Activated naive CD4-positive, alpha-beta T cell treated with anti-CD3 and anti-CD28 coated beads for 36 hours (primary cell): ENCODE measurements around the gene ANKRD50. TPM values are rescaled to one million over a fixed set of nuclear protein-coding genes. Genes with fewer than 3 reads are reported as not detected.
A peak's percentile ranks its signal among the peaks of the same experiment; 100 is the strongest.

Experiments used
- CTCF ChIA-PET: fragments of 350-600 bp; sonication (Branson Sonifier 250); formaldehyde crosslinking; loops from one replicate; lab custom pipeline; 2021; ENCODE audit warnings: antibody characterized with exemption; lab: Charles Lee
- DNase-seq: peaks from one replicate; pipeline ENCODE4 v3.0.0-alpha.2; 2020
- H3K27ac Mint-ChIP-seq: one replicate; pipeline ENCODE4 v1.8.0; 2021; ENCODE audit warnings: mild to moderate bottlenecking, mixed read lengths
- H3K27me3 Mint-ChIP-seq: one replicate; pipeline ENCODE4 v1.8.0; 2021; ENCODE audit warnings: low read depth, mixed read lengths
- H3K36me3 Mint-ChIP-seq: one replicate; pipeline ENCODE4 v1.8.0; 2021; ENCODE audit warnings: low read depth, mixed read lengths
- H3K4me1 Mint-ChIP-seq: one replicate; pipeline ENCODE4 v1.8.0; 2021; ENCODE audit warnings: low read depth, mixed read lengths
- H3K4me3 Mint-ChIP-seq: one replicate; pipeline ENCODE4 v1.8.0; 2021; ENCODE audit warnings: mild to moderate bottlenecking, moderate library complexity, mixed read lengths
- H3K9me3 Mint-ChIP-seq: one replicate; pipeline ENCODE4 v1.8.0; 2021; ENCODE audit warnings: mixed read lengths
- intact Hi-C: fragments of 100-400 bp; cut with micrococcal nuclease; formaldehyde crosslinking; loops from one replicate; pipeline ENCODE4 v1.15.1; 2023
- total RNA-seq, 2 experiments: library from RNA; stranded (reverse); gene quantifications; one replicate each; pipeline ENCODE4 v1.2.3, GENCODE V29; 2021

Gene ANKRD50, protein sequence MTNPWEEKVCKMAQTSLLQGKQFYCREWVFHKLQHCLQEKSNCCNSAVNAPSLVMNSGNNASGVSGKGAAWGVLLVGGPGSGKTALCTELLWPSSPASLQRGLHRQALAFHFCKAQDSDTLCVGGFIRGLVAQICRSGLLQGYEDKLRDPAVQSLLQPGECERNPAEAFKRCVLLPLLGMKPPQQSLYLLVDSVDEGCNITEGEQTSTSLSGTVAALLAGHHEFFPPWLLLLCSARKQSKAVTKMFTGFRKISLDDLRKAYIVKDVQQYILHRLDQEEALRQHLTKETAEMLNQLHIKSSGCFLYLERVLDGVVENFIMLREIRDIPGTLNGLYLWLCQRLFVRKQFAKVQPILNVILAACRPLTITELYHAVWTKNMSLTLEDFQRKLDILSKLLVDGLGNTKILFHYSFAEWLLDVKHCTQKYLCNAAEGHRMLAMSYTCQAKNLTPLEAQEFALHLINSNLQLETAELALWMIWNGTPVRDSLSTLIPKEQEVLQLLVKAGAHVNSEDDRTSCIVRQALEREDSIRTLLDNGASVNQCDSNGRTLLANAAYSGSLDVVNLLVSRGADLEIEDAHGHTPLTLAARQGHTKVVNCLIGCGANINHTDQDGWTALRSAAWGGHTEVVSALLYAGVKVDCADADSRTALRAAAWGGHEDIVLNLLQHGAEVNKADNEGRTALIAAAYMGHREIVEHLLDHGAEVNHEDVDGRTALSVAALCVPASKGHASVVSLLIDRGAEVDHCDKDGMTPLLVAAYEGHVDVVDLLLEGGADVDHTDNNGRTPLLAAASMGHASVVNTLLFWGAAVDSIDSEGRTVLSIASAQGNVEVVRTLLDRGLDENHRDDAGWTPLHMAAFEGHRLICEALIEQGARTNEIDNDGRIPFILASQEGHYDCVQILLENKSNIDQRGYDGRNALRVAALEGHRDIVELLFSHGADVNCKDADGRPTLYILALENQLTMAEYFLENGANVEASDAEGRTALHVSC (N-terminal part only)
- under 1 TPM; 0.57 to 0.74 TPM for total RNA-seq

DNA sequence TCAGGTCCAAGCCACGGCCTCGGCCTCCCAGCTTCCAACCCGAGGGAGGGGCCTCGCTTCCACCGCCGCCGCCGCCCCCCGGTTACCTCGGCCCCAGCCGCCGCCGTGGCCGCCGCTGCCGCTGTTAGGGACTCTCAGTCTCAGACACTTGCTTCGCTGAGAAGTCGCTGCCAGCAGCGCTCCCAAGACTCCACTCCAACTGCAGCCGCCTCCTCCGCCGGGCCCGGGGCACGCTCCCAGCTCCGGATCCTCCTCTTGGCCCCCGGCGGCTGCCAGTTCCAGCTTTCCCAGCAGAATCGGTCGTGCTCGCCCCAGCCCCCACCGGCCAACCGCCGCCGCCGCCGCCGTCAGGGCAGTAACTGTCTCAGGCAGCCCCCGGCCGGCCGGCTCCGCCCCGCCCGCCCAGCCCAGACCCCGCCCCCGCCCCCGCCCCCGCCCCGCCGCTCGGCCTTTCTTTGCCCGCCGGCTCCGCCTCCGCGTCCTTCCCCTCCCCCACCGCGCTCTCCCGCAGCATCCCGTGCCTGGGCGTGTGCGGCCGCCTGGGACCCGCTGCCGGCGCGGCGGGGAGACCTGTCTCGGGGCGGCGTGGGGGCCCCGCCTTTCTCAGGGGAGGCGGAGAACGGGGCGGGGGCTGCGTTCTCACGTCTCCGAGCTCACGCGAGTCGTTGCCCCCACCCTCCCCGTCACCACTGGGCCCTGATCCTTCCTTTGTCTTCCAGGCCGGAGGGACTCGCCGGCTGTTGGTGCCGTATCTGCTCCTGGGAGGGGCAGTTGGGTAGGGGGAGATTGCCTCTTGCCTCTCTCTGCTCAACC, at the start of gene ANKRD50:
Gene ANKRD50, minus strand, starts transcription at position 361 of the 813 bp plus-strand sequence. CDS start 2,221 bp downstream, outside the sequence.
- Mint-ChIP-seq H3K36me3 (no peaks in the 10 kb centered on the region), H3K4me3 (peak within 1 kb of the TSS; percentile 84), H3K27ac (no peak within 1 kb of the TSS), H3K27me3 (peaks cover 10% of the 10 kb centered on the region), H3K9me3 (no peaks in the 10 kb centered on the region), H3K4me1 (peaks cover 7% of the 10 kb centered on the region)
- CTCF ChIA-PET = no interaction called here
- intact Hi-C loops = loop anchor here (10.0 kb wide), 1 partner anchor 378 kb away; no protein-coding TSS in a partner anchor
- peak; percentile 70 for DNase-seq

DNA sequence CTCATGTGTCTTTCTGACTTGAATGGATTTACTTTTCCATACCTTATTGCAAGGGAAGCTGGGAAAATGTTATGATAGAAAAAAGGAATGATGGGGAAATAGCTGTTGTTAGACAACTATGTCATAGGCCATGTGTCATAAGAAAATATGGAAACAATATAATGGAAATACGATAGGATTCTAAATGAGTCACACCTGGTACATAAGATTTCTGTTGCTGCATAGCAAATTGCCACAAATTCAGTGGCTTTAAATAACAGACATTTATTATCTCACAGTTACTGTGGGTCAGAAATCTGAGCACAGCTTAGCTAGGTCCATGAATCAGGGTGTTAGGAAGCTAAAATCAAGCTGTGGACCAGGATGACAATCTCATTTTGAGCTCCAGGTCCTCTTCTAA, 44.6 kb upstream of the ANKRD50 start:
- H3K9me3 Mint-ChIP-seq = no peaks in the 10 kb centered on the region
- intact Hi-C loops = no loop called here
- H3K36me3 Mint-ChIP-seq = no peaks in the 10 kb centered on the region
- no peaks in the 10 kb centered on the region for H3K27me3 Mint-ChIP-seq
- no peak overlapping the region for H3K4me3 Mint-ChIP-seq
- H3K27ac Mint-ChIP-seq = no peak overlapping the region
- CTCF ChIA-PET = no interaction called here
- H3K4me1 Mint-ChIP-seq = no peaks in the 10 kb centered on the region
- DNase-seq = no peak

DNA sequence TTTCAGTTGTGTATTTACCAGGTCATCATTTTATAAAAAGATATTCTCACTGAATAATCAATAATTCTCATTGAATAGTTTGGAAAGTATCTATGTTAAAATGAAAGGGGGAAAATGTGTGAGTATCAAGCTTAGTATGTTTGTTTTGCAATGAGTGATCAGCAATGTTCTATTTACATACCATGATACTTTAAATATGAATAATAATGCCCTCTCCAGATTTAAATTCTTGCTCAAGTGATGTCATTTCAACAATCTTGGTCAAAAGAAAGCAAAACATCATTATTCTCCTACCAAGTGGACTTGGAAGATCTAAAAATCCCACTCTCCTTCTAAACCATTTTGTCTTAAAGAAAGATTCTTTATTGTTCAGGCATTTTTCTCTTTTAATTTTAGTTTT, 42.1 kb upstream of the ANKRD50 start:
- no peak for DNase-seq
- Mint-ChIP-seq H3K27ac (no peak overlapping the region), H3K9me3 (no peaks in the 10 kb centered on the region), H3K36me3 (no peaks in the 10 kb centered on the region), H3K27me3 (peaks cover 2% of the 10 kb centered on the region), H3K4me1 (no peaks in the 10 kb centered on the region), H3K4me3 (no peak overlapping the region)
- CTCF ChIA-PET = no interaction called here
- intact Hi-C loops = no loop called here

DNA sequence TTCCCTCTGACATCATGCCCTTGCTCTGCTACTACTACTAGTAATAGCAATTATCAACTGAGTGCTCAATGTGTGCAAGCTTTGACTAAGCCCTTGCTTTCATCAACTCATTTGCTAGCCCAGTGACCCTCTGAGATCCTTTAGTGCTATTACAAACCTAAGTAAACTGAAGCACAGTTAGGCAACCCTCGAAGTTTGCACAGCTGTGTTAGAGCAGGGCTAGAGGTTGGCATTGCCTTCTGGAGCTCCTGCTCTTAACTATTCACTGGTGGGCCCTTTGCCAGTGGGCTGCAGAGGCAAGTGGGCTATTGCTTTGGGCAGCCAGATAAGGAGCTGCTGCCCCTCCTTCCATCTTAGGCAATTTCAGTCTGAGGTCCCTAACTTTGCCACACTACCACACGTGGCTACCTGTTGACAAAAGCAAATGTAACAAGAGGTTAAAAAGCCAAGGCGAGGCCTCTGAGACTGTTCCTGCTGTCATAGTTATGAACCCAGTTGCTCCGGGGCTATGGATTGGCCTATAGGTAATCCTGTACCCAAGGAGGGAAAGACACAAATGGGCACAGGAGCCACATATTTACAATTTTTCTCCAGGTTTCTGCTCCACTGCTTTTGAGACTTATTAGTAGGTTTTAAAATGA, 41.5 kb upstream of the ANKRD50 start:
- Mint-ChIP-seq H3K9me3 (no peaks in the 10 kb centered on the region), H3K27me3 (peaks cover 2% of the 10 kb centered on the region), H3K36me3 (no peaks in the 10 kb centered on the region), H3K27ac (no peak overlapping the region), H3K4me3 (no peak overlapping the region), H3K4me1 (no peaks in the 10 kb centered on the region)
- DNase-seq = no peak
- intact Hi-C loops = no loop called here
- CTCF ChIA-PET = no interaction called here

DNA sequence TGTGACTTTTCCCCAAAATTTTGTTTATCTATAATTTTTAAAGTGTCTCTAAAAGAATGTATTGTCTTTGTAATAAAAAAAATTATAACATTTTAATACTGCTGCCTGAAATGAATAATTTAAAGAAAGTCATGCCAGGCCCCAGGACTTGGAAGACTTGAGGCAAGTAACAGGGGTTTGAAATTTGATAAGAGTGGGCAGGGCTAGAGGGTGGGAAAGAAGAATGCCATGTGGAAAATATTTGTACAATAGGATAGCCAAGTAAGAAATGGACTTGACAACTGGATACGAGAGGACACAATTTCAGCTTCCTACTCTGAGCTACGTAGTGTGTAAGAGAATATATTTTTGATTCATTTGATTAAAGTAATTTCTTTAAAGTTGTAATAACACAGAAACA, 36.9 kb upstream of the ANKRD50 start:
- no peak for DNase-seq
- no peaks in the 10 kb centered on the region for H3K9me3 Mint-ChIP-seq
- no peak overlapping the region for H3K27ac Mint-ChIP-seq
- no peaks in the 10 kb centered on the region for H3K4me1 Mint-ChIP-seq
- H3K4me3 Mint-ChIP-seq = no peak overlapping the region
- peaks cover 2% of the 10 kb centered on the region for H3K27me3 Mint-ChIP-seq
- no peaks in the 10 kb centered on the region for H3K36me3 Mint-ChIP-seq
- intact Hi-C loops = no loop called here
- CTCF ChIA-PET = no interaction called here

DNA sequence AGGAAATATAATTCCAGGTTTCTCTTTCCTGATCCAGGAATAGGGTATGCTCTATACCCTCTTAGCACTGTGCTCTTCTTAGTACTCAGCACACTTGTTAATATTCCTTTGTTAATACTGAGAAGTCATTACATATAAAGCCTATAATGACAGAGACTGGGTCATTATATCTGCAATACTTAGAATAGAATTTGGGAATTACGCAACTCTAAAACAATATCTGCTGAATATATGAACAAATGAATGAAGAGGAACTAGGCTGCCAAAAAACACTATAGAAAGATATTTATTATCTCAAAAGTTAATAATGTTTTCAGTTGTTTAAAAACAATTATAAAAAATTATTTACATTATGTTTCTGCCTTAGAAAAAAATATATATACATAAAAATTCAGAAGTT, 36.4 kb upstream of the ANKRD50 start:
- H3K36me3 Mint-ChIP-seq = no peaks in the 10 kb centered on the region
- no peak overlapping the region for H3K4me3 Mint-ChIP-seq
- no peak for DNase-seq
- no peaks in the 10 kb centered on the region for H3K9me3 Mint-ChIP-seq
- H3K27ac Mint-ChIP-seq = no peak overlapping the region
- intact Hi-C loops = no loop called here
- peaks cover 2% of the 10 kb centered on the region for H3K27me3 Mint-ChIP-seq
- H3K4me1 Mint-ChIP-seq = no peaks in the 10 kb centered on the region
- CTCF ChIA-PET = no interaction called here

DNA sequence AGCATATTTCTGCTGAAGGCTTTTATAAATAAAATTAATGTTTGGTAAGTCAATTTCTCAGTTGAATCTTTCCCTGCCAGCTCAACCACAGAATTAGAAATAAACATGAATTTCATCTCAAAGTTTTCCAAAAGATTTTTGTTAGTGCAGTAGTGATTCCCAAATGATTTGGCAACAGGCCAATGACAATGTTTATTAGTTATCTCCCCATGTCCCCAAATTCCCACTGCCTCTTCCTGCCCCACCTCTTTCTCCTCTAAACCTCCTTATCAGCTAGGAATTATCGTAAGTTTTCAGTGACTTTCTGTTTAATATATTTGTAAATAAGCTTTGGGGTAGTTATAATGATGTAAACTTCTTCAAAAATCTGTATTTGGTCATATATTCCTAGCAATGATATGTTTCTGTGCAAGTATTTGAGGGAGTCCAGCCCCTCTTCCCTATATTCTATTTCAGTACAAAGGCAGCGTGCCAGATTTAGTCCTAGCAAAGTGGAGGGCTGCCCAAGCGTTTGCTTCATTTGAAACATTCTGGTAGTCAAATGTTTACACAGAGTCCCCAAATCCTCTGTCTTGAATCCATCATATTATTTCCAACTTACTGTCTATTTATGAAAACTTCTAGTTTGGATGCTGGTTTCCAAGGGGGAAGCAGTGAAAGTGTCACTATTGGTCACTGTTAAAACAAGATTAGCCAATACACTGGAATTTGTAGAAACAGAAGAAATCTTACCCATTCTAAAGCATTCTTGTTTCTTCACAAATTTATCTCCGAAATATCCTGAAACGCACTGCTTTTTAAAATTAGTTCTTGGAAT, 33.7 kb upstream of the ANKRD50 start:
- CTCF ChIA-PET = no interaction called here
- DNase-seq = no peak
- Mint-ChIP-seq H3K27ac (no peak overlapping the region), H3K27me3 (peaks cover 5% of the 10 kb centered on the region), H3K4me3 (no peak overlapping the region), H3K9me3 (no peaks in the 10 kb centered on the region), H3K36me3 (no peaks in the 10 kb centered on the region), H3K4me1 (no peaks in the 10 kb centered on the region)
- intact Hi-C loops = no loop called here

DNA sequence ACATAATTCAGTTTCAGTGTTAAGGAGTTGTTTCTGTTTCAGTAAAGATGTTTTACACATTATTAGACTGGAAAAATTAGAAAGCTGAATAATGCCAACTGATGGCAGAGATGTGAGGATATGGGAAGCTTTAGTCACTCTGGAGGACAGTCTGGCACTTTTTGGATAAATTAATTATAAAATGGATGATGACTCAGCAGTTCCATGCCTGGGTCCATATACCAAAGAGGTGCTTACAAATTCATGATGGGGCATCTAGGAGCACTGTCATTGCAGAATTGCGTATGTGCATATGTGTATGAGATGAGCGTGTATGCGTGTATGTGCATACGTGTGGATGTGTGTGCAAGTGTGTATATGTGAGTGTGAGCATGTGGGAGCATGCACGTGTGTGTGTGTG, 31.2 kb upstream of the ANKRD50 start:
- intact Hi-C loops = no loop called here
- H3K9me3 Mint-ChIP-seq = no peaks in the 10 kb centered on the region
- no peaks in the 10 kb centered on the region for H3K4me1 Mint-ChIP-seq
- no peaks in the 10 kb centered on the region for H3K36me3 Mint-ChIP-seq
- H3K27me3 Mint-ChIP-seq = peaks cover 2% of the 10 kb centered on the region
- no peak for DNase-seq
- no peak overlapping the region for H3K4me3 Mint-ChIP-seq
- CTCF ChIA-PET = no interaction called here
- H3K27ac Mint-ChIP-seq = no peak overlapping the region

DNA sequence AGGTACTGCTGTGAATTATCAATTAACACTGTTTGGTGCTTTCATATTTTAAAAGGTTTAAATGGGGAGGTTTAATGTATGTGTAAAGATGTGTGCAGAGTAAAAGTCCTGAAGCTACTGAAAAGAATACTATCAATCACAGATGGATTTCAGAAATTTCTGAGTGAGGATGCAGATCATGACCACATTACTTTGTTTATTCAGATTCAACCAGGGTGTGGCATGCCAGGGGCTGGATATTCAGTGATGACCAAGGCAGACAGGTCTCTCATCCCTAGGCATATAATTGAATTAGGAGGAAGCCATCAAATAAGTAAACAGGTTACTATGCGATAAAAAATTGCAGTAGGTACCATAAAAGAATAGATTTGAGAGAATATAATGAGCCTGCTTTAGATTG, 28.0 kb upstream of the ANKRD50 start:
- Mint-ChIP-seq H3K36me3 (no peaks in the 10 kb centered on the region), H3K4me3 (no peak overlapping the region), H3K27ac (no peak overlapping the region), H3K9me3 (no peaks in the 10 kb centered on the region), H3K4me1 (no peaks in the 10 kb centered on the region), H3K27me3 (peaks cover 2% of the 10 kb centered on the region)
- CTCF ChIA-PET = interaction anchor here (0.6 to 0.7 kb wide), 2 partner anchors 11 to 87 kb away, joined by 3 read pairs; no protein-coding TSS in a partner anchor
- intact Hi-C loops = no loop called here
- DNase-seq = no peak

DNA sequence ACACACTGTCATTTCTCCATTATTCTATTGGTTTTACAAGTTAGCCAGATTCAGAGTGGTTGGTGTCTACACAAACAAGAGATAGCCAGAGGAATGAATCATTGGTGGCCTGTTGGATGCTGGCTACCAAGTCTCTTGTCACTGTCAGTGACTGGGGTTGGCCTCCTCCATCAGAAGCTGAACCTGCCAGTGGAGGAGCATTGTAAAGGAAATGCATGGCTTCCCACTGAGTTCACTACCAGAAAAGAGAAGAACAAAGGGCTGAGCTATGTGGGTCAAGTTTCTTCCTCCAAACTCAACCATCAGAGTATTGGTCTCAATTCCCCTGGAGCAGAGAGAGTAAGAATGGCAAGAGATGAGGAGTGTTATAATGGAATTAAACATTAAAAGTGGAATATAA, 26.5 kb upstream of the ANKRD50 start:
- Mint-ChIP-seq H3K36me3 (no peaks in the 10 kb centered on the region), H3K4me3 (no peak overlapping the region), H3K27me3 (peaks cover 2% of the 10 kb centered on the region), H3K27ac (no peak overlapping the region), H3K9me3 (no peaks in the 10 kb centered on the region), H3K4me1 (no peaks in the 10 kb centered on the region)
- no peak for DNase-seq
- CTCF ChIA-PET = interaction anchor here (0.5 kb wide), 1 partner anchor 37 kb away, joined by 3 read pairs; no protein-coding TSS in a partner anchor
- intact Hi-C loops = no loop called here

DNA sequence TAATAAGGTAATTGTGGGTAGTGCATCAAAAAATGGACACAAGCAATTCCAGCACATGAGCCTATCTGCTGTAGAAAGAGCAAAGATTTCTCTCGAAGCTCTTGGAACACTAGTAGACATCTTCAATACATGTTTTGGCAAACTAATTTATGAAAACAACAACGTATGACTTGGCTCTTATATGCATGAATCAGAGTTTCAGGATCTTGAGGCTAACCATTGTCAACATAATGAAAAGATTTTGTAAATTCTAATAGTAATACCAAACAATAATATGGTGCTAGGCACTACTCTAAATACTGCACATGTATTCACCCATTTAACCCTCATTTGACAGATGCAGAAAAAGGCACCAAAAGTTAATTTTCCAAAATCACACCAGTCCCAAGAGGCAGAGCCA, 25.1 kb upstream of the ANKRD50 start:
- Mint-ChIP-seq H3K27ac (no peak overlapping the region), H3K9me3 (no peaks in the 10 kb centered on the region), H3K4me1 (no peaks in the 10 kb centered on the region), H3K27me3 (peaks cover 2% of the 10 kb centered on the region), H3K4me3 (no peak overlapping the region), H3K36me3 (no peaks in the 10 kb centered on the region)
- intact Hi-C loops = no loop called here
- CTCF ChIA-PET = no interaction called here
- DNase-seq = no peak
